K562 (cell line): Measurements from ENCODE around the gene TP53RK. TPM values are rescaled to one million over a fixed set of nuclear protein-coding genes. Genes with fewer than 3 reads are reported as not detected.

ENCODE experiments used
- BCOR ChIP-seq: fragments of 450-650 bp; IDR thresholded peaks from 2 replicates; pipeline ENCODE4 v1.6.1; 2016
- CBX1 ChIP-seq: sonication (generic); IDR thresholded peaks from 2 replicates; pipeline ENCODE4 v1.6.1; 2016; ENCODE audit warnings: antibody characterized with exemption, low read depth, mild to moderate bottlenecking
- EP300 ChIP-seq: IDR thresholded peaks from 2 replicates; pipeline ENCODE4 v1.6.1; 2012; ENCODE audit warnings: low read length, improper control_type of control experiment
- HNRNPUL1 ChIP-seq: fragments of 200-400 bp; formaldehyde crosslinking; IDR thresholded peaks from 2 replicates; pipeline ENCODE4 v1.6.1; 2017; ENCODE audit warnings: low read length
- NCOR1 ChIP-seq: fragments of 450-650 bp; IDR thresholded peaks from 2 replicates; pipeline ENCODE4 v1.6.1; 2016; ENCODE audit warnings: mild to moderate bottlenecking, moderate library complexity
- RBM15 ChIP-seq: fragments of 200-400 bp; formaldehyde crosslinking; IDR thresholded peaks from 2 replicates; pipeline ENCODE4 v1.6.1; 2018; ENCODE audit warnings: mild to moderate bottlenecking, low read length, moderate library complexity; ENCODE audit not compliant: insufficient read depth
- SMAD1 ChIP-seq: fragments of 150-350 bp; IDR thresholded peaks from 2 replicates; pipeline ENCODE4 v1.6.1; 2014; ENCODE audit warnings: low read length, low read depth; ENCODE audit not compliant: partially characterized antibody
- SRSF3 ChIP-seq: fragments of 200-400 bp; formaldehyde crosslinking; IDR thresholded peaks from 2 replicates; pipeline ENCODE4 v1.6.1; 2016; ENCODE audit warnings: mild to moderate bottlenecking, low read length, moderate library complexity; ENCODE audit not compliant: insufficient read depth
- ZNF232 ChIP-seq: sonication (generic); formaldehyde crosslinking; IDR thresholded peaks from 2 replicates; pipeline ENCODE4 v1.8.0; 2022; ENCODE audit warnings: mild to moderate bottlenecking, missing genetic modification reagents
- ZNF263 ChIP-seq: sonication (generic); formaldehyde crosslinking; IDR thresholded peaks from 2 replicates; pipeline ENCODE4 v1.8.0; 2022; ENCODE audit warnings: mild to moderate bottlenecking, missing genetic modification reagents, borderline replicate concordance
- ZNF707 ChIP-seq: fragments of 250-450 bp; sonication (Bioruptor Pico); conservative IDR thresholded peaks from 2 replicates; pipeline ENCODE4 v1.8.0; 2022; ENCODE audit warnings: inconsistent platforms, mild to moderate bottlenecking, moderate library complexity
- polyA plus RNA-seq, 8 experiments: library from polyadenylated mRNA; depleted of rRNA in 4 of 8; stranded (reverse) in 5 of 8; unstranded in 3 of 8; fragments of >200 nt; fragmentation: Nextera tagmentation in 2 of 8; fragmentation: Illumina TruSeq in 1 of 8; extraction: Ambion mirVana in 2 of 8; extraction: Trizol in 1 of 8; gene quantifications; 2 replicates each; pipeline versions ENCODE4 v1.2.1 to v1.2.3, GENCODE V29; 2011 to 2014; ENCODE audit warnings: inconsistent platforms in 1 of 8, missing spikeins in 1 of 8
- total RNA-seq, 7 experiments: library from RNA; depleted of rRNA in 6 of 7; stranded (reverse); fragments of >200 nt in 6 of 7; fragmentation: Illumina TruSeq in 2 of 7; extraction: Trizol in 2 of 7; gene quantifications; 2 replicates each; pipeline versions ENCODE4 v1.2.1 to v1.2.3, GENCODE V29; 2011 to 2021; ENCODE audit warnings: low replicate concordance in 1 of 7
- TF ChIP-seq, protein P1 (sequence below), 2 experiments: fragments of 450-650 bp in 1 of 2; sonication (generic) in 1 of 2; formaldehyde crosslinking in 1 of 2; IDR thresholded peaks; 2 replicates each; pipeline versions ENCODE4 v1.7.1 to v1.9.0; 2016 to 2022; ENCODE audit warnings: inconsistent platforms in 1 of 2, mild to moderate bottlenecking in 1 of 2, missing genetic modification reagents in 1 of 2
- TF ChIP-seq, protein P2 (sequence below): sonication (generic); formaldehyde crosslinking; IDR thresholded peaks from 2 replicates; pipeline ENCODE4 v1.8.0; 2022; ENCODE audit warnings: missing genetic modification reagents, mild to moderate bottlenecking, borderline replicate concordance
- TF ChIP-seq, protein P3 (sequence below): fragments of 250-450 bp; sonication (Bioruptor Pico); IDR thresholded peaks from 2 replicates; pipeline ENCODE4 v1.8.0; 2021; ENCODE audit warnings: mild to moderate bottlenecking, moderate library complexity
- TF ChIP-seq, protein P4 (sequence below): fragments of 450-650 bp; formaldehyde crosslinking; IDR thresholded peaks from 2 replicates; pipeline ENCODE4 v1.4.0; 2022; ENCODE audit warnings: missing genetic modification characterization

Gene TP53RK
- total and polyA plus RNA-seq, 9 of the 15 experiments (the other 6 are each of a cell fraction or from before 2014, with no cell fraction given) = 2.9 to 43.5 (median 17.2) TPM

DNA sequence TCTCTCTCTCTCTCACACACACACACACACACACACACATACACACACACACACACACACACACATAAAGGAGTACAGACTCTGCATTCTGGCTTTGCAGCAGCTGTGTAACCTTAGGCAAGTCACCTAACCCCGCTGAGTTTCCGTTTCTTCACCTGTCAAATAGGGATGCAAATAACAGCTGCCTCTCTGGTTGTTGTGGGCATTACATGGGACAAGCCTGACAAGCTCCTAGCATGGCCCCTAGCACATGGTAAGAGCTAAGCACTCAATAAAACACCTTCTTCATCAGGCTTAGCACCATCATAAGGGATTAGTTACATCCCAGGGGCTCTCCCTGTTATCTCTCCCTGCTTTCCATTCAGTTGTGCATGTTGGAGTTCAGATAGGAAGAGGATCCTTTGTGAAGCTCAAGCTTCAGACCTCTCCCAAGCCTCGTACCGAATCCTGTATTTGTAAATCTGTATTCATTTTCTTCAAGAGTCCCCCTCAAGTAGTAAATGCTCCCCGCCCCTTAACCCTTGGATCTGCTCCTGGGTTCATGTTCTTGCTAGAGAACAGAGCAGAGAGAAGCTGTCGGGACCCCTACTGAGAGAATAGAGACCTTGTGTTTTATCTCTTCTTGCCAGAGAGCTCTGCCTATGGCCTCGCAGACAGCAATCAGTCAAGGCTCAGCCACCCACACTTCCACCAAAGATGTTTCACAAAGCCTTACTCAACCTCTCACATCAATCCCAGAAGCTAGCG, 40.2 kb downstream of the TP53RK start (continued):
- TF ChIP-seq, protein P1, sequence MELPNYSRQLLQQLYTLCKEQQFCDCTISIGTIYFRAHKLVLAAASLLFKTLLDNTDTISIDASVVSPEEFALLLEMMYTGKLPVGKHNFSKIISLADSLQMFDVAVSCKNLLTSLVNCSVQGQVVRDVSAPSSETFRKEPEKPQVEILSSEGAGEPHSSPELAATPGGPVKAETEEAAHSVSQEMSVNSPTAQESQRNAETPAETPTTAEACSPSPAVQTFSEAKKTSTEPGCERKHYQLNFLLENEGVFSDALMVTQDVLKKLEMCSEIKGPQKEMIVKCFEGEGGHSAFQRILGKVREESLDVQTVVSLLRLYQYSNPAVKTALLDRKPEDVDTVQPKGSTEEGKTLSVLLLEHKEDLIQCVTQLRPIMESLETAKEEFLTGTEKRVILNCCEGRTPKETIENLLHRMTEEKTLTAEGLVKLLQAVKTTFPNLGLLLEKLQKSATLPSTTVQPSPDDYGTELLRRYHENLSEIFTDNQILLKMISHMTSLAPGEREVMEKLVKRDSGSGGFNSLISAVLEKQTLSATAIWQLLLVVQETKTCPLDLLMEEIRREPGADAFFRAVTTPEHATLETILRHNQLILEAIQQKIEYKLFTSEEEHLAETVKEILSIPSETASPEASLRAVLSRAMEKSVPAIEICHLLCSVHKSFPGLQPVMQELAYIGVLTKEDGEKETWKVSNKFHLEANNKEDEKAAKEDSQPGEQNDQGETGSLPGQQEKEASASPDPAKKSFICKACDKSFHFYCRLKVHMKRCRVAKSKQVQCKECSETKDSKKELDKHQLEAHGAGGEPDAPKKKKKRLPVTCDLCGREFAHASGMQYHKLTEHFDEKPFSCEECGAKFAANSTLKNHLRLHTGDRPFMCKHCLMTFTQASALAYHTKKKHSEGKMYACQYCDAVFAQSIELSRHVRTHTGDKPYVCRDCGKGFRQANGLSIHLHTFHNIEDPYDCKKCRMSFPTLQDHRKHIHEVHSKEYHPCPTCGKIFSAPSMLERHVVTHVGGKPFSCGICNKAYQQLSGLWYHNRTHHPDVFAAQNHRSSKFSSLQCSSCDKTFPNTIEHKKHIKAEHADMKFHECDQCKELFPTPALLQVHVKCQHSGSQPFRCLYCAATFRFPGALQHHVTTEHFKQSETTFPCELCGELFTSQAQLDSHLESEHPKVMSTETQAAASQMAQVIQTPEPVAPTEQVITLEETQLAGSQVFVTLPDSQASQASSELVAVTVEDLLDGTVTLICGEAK (IDR thresholded peaks at IDR 0.05) = no peak
- TF ChIP-seq, protein P1 (CRISPR knock-in tag; IDR thresholded peaks at IDR 0.05) = no peak
- TF ChIP-seq BCOR (peak; percentile 75), EP300 (peak; percentile 64; the same call in 1 of the 2 replicates), HNRNPUL1 (no peak), ZNF707 (no peak), NCOR1 (peak; percentile 86), ZNF263 (no peak), RBM15 (no peak), CBX1 (no peak), SRSF3 (no peak), ZNF232 (CRISPR knock-in tag) (no peak), SMAD1 (no peak)
- TF ChIP-seq, protein P2, sequence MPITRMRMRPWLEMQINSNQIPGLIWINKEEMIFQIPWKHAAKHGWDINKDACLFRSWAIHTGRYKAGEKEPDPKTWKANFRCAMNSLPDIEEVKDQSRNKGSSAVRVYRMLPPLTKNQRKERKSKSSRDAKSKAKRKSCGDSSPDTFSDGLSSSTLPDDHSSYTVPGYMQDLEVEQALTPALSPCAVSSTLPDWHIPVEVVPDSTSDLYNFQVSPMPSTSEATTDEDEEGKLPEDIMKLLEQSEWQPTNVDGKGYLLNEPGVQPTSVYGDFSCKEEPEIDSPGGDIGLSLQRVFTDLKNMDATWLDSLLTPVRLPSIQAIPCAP (CRISPR knock-in tag) = no peak
- TF ChIP-seq, protein P3, sequence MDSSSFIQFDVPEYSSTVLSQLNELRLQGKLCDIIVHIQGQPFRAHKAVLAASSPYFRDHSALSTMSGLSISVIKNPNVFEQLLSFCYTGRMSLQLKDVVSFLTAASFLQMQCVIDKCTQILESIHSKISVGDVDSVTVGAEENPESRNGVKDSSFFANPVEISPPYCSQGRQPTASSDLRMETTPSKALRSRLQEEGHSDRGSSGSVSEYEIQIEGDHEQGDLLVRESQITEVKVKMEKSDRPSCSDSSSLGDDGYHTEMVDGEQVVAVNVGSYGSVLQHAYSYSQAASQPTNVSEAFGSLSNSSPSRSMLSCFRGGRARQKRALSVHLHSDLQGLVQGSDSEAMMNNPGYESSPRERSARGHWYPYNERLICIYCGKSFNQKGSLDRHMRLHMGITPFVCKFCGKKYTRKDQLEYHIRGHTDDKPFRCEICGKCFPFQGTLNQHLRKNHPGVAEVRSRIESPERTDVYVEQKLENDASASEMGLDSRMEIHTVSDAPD (CRISPR knock-in tag) = no peak
- TF ChIP-seq, protein P4, sequence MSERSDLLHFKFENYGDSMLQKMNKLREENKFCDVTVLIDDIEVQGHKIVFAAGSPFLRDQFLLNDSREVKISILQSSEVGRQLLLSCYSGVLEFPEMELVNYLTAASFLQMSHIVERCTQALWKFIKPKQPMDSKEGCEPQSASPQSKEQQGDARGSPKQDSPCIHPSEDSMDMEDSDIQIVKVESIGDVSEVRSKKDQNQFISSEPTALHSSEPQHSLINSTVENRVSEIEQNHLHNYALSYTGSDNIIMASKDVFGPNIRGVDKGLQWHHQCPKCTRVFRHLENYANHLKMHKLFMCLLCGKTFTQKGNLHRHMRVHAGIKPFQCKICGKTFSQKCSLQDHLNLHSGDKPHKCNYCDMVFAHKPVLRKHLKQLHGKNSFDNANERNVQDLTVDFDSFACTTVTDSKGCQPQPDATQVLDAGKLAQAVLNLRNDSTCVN (CRISPR knock-in tag) = no peak
